K562 (cell line): ENCODE data around the gene SENP1. TPM values are rescaled to one million over a fixed set of nuclear protein-coding genes. Genes with fewer than 3 reads are reported as not detected.

ENCODE experiments used
- ATAC-seq: fragments of 200-7000 bp; cut with Tn5 transposase; 3 replicates; pipeline ENCODE4 v1.9.1; 2020; ENCODE audit warnings: moderate library complexity
- BruUV-seq: library from RNA; stranded (reverse); fragments of 400-500 nt; replicated peaks from 2 replicates; lab custom pipeline; 2021; lab: Mats Ljungman, UMichigan
- CTCF ChIA-PET: fragments of 300-600 bp; formaldehyde crosslinking; extraction: SDS; loops from one replicate; lab custom pipeline; 2021; ENCODE audit warnings: low intra/inter-chr PET ratio; lab: Yijun Ruan, JAX
- POLR2A ChIA-PET: fragments of 300-600, 350-650 bp; sonication (Branson Sonifier 250); formaldehyde crosslinking; extraction: SDS; loops from one replicate; lab custom pipeline; 2021; ENCODE audit warnings: antibody characterized with exemption, inconsistent platforms; lab: Yijun Ruan, JAX
- DNase-seq, 4 experiments: peaks; one replicate each; pipeline versions ENCODE4 v3.0.0 to v3.0.0-alpha.2; 2011 to 2018; ENCODE audit warnings: low spot score in 3 of 4, mixed read lengths in 3 of 4; ENCODE audit errors: extremely low read depth in 1 of 4
- FAIRE-seq: peaks from 2 replicates; lab custom pipeline; 2011; peaks lifted over from hg19 to GRCh38; lab: Jason Lieb, UNC
- H2AFZ ChIP-seq: 2 replicates; pipeline ENCODE4 v1.6.0; 2011; ENCODE audit warnings: low read depth, low read length, control low read depth, inconsistent platforms
- H3K27ac ChIP-seq: fragments of 200-600 bp; 3 replicates; pipeline ENCODE4 v1.8.0; 2011; ENCODE audit warnings: low read depth, mild to moderate bottlenecking, control low read depth, inconsistent platforms, low read length, moderate library complexity, mixed read lengths; ENCODE audit errors: extremely low read depth
- H3K27me3 ChIP-seq, 2 experiments: fragments of 300-600 bp in 1 of 2; 2 replicates in 1 of 2; 3 replicates in 1 of 2; pipeline versions ENCODE4 v1.6.0 to v1.8.0; 2011; ENCODE audit warnings: inconsistent platforms in 2 of 2, low read length in 2 of 2, mild to moderate bottlenecking in 1 of 2, mixed read lengths in 1 of 2, moderate library complexity in 1 of 2; ENCODE audit not compliant: control insufficient read depth in 2 of 2, insufficient read depth in 2 of 2
- H3K36me3 ChIP-seq: fragments of 300-600 bp; 3 replicates; pipeline ENCODE4 v1.8.0; 2011; ENCODE audit warnings: mild to moderate bottlenecking, low read length, inconsistent platforms; ENCODE audit not compliant: control insufficient read depth, insufficient read depth
- H3K4me1 ChIP-seq, 2 experiments: fragments of 200-600 bp in 1 of 2; replicated peaks in 1 of 2; 2 replicates in 1 of 2; 3 replicates in 1 of 2; pipeline versions ENCODE4 v1.5.1 to v1.8.0; 2011; ENCODE audit warnings: inconsistent platforms in 2 of 2, low read length in 2 of 2, mild to moderate bottlenecking in 1 of 2, mixed read lengths in 1 of 2, moderate library complexity in 1 of 2; ENCODE audit not compliant: control insufficient read depth in 2 of 2, insufficient read depth in 2 of 2
- H3K4me2 ChIP-seq: 2 replicates; pipeline ENCODE4 v1.6.1; 2011; ENCODE audit warnings: low read length, control low read depth, inconsistent platforms, mixed read lengths; ENCODE audit not compliant: insufficient read depth
- H3K4me3 ChIP-seq: fragments of 200-600 bp; sonication (generic), shearing (Covaris generic); 2 replicates; pipeline ENCODE4 v1.5.1; 2016; ENCODE audit warnings: control low read depth, inconsistent platforms
- H3K79me2 ChIP-seq: fragments of 200-600 bp; 3 replicates; pipeline ENCODE4 v1.8.0; 2011; ENCODE audit warnings: low read length, inconsistent platforms; ENCODE audit not compliant: control insufficient read depth, insufficient read depth
- H3K9ac ChIP-seq, 2 experiments: 2 replicates each; pipeline versions ENCODE4 v1.6.0 to v1.6.1; 2011; ENCODE audit warnings: low read depth in 2 of 2, low read length in 2 of 2, control low read depth in 1 of 2, inconsistent platforms in 1 of 2, mild to moderate bottlenecking in 1 of 2, mixed read lengths in 1 of 2; ENCODE audit not compliant: insufficient read depth in 1 of 2
- H3K9me1 ChIP-seq: one replicate; pipeline ENCODE4 v1.6.0; 2011; ENCODE audit warnings: inconsistent platforms, mild to moderate bottlenecking, low read length, moderate library complexity; ENCODE audit not compliant: control insufficient read depth, insufficient read depth
- H3K9me3 ChIP-seq: replicated peaks from 2 replicates; pipeline ENCODE4 v1.5.1; 2011; ENCODE audit warnings: low read depth, low read length, inconsistent platforms; ENCODE audit not compliant: control insufficient read depth, insufficient read depth
- H4K20me1 ChIP-seq: replicated peaks from 2 replicates; pipeline ENCODE4 v1.6.1; 2011; ENCODE audit warnings: low read length, inconsistent platforms, mixed read lengths; ENCODE audit not compliant: control insufficient read depth, insufficient read depth
- CBX1 ChIP-seq: sonication (generic); IDR thresholded peaks from 2 replicates; pipeline ENCODE4 v1.6.1; 2016; ENCODE audit warnings: antibody characterized with exemption, low read depth, mild to moderate bottlenecking
- CSDE1 ChIP-seq, 2 experiments: fragments of 450-650 bp; IDR thresholded peaks; 2 replicates each; pipeline ENCODE4 v1.6.1; 2016; ENCODE audit warnings: mild to moderate bottlenecking in 1 of 2
- ELF2 ChIP-seq: fragments of 250-450 bp; sonication (Bioruptor Pico); IDR thresholded peaks from 2 replicates; pipeline ENCODE4 v1.5.0; 2021; ENCODE audit warnings: mild to moderate bottlenecking
- EP300 ChIP-seq: IDR thresholded peaks from 2 replicates; pipeline ENCODE4 v1.6.1; 2012; ENCODE audit warnings: low read length, improper control_type of control experiment
- HMG20A ChIP-seq: fragments of 450-650 bp; formaldehyde crosslinking; conservative IDR thresholded peaks from 2 replicates; pipeline ENCODE4 v1.4.0; 2020; ENCODE audit warnings: mild to moderate bottlenecking, mixed read lengths
- ILF3 ChIP-seq: fragments of 450-650 bp; IDR thresholded peaks from 2 replicates; pipeline ENCODE4 v1.6.1; 2018; ENCODE audit warnings: antibody characterized with exemption, mild to moderate bottlenecking, moderate library complexity, borderline replicate concordance
- MCM2 ChIP-seq: fragments of 450-650 bp; IDR thresholded peaks from 2 replicates; pipeline ENCODE4 v1.6.1; 2017; ENCODE audit warnings: low read depth, mild to moderate bottlenecking
- MCM5 ChIP-seq: fragments of 450-650 bp; IDR thresholded peaks from 2 replicates; pipeline ENCODE4 v1.6.1; 2016; ENCODE audit warnings: low read depth
- NFATC3 ChIP-seq: fragments of 450-650 bp; IDR thresholded peaks from 2 replicates; pipeline ENCODE4 v1.6.1; 2017; ENCODE audit warnings: mild to moderate bottlenecking
- PHF20 ChIP-seq: fragments of 450-650 bp; IDR thresholded peaks from 2 replicates; pipeline ENCODE4 v1.6.1; 2018; ENCODE audit not compliant: partially characterized antibody
- PYGO2 ChIP-seq: fragments of 450-650 bp; IDR thresholded peaks from 2 replicates; pipeline ENCODE4 v1.6.1; 2016; ENCODE audit warnings: mild to moderate bottlenecking, missing genetic modification characterization, moderate library complexity, missing compliant biosample characterization
- RBM34 ChIP-seq: fragments of 200-400 bp; formaldehyde crosslinking; IDR thresholded peaks from 2 replicates; pipeline ENCODE4 v1.6.1; 2018; ENCODE audit warnings: low read length, borderline replicate concordance; ENCODE audit not compliant: insufficient read depth
- RFX7 ChIP-seq: fragments of 250-450 bp; sonication (Bioruptor Pico); IDR thresholded peaks from 2 replicates; pipeline ENCODE4 v1.5.1; 2021; ENCODE audit warnings: mild to moderate bottlenecking
- SNRNP70 ChIP-seq: fragments of 200-400 bp; formaldehyde crosslinking; optimal IDR thresholded peaks from 2 replicates; pipeline ENCODE3; 2017; ENCODE audit warnings: low read depth, low read length
- XRCC3 ChIP-seq: fragments of 450-650 bp; IDR thresholded peaks from 2 replicates; pipeline ENCODE4 v1.6.1; 2017; ENCODE audit warnings: mild to moderate bottlenecking, moderate library complexity
- ZNF282 ChIP-seq: sonication (generic); formaldehyde crosslinking; IDR thresholded peaks from 2 replicates; pipeline ENCODE4 v1.8.1; 2023; ENCODE audit warnings: missing genetic modification reagents
- WGBS: fragments of 100-300 bp; shearing (Covaris generic); methylation state at CpG from one replicate; pipeline ENCODE4 v1.1.6; 2016; ENCODE audit warnings: low coverage, mixed read lengths; ENCODE audit not compliant: insufficient coverage; ENCODE audit errors: missing lambda C conversion rate; 5-methylcytosine and 5-hydroxymethylcytosine counted together
- in situ Hi-C: fragments of 300-500 bp; cut with MboI; formaldehyde crosslinking; loops from 4 replicates; pipeline ENCODE4 v1.15.0; 2018; ENCODE audit warnings: inconsistent platforms, mixed read lengths
- intact Hi-C: fragments of 100-400 bp; cut with micrococcal nuclease; formaldehyde crosslinking; loops from 2 replicates; pipeline ENCODE4 v1.14.2; 2022
- polyA plus RNA-seq, 8 experiments: library from polyadenylated mRNA; depleted of rRNA in 4 of 8; stranded (reverse) in 5 of 8; unstranded in 3 of 8; fragments of >200 nt; fragmentation: Nextera tagmentation in 2 of 8; fragmentation: Illumina TruSeq in 1 of 8; extraction: Ambion mirVana in 2 of 8; extraction: Trizol in 1 of 8; gene quantifications; 2 replicates each; pipeline versions ENCODE4 v1.2.1 to v1.2.3, GENCODE V29; 2011 to 2014; ENCODE audit warnings: inconsistent platforms in 1 of 8, missing spikeins in 1 of 8
- total RNA-seq, 7 experiments: library from RNA; depleted of rRNA in 6 of 7; stranded (reverse); fragments of >200 nt in 6 of 7; fragmentation: Illumina TruSeq in 2 of 7; extraction: Trizol in 2 of 7; gene quantifications; 2 replicates each; pipeline versions ENCODE4 v1.2.1 to v1.2.3, GENCODE V29; 2011 to 2021; ENCODE audit warnings: low replicate concordance in 1 of 7
- TF ChIP-seq, protein P1 (sequence below): fragments of 450-650 bp; conservative IDR thresholded peaks from 2 replicates; pipeline ENCODE4 v1.6.1; 2016; ENCODE audit warnings: missing genetic modification characterization, low read depth, mild to moderate bottlenecking, control low read depth, missing compliant biosample characterization
- TF ChIP-seq, protein P2 (sequence below): fragments of 250-450 bp; sonication (Bioruptor Pico); IDR thresholded peaks from 2 replicates; pipeline ENCODE4 v1.8.0; 2022; ENCODE audit warnings: inconsistent platforms, mild to moderate bottlenecking, moderate library complexity, borderline replicate concordance
- TF ChIP-seq, protein P3 (sequence below): fragments of 150-350 bp; IDR thresholded peaks from 2 replicates; pipeline ENCODE4 v1.6.1; 2014; ENCODE audit warnings: low read depth, mild to moderate bottlenecking, low read length, borderline replicate concordance

The SENP1 gene
- total and polyA plus RNA-seq, 9 of the 15 experiments (the other 6 are each of a cell fraction or from before 2014, with no cell fraction given) = 15.5 to 59.0 (median 36.3) TPM

DNA sequence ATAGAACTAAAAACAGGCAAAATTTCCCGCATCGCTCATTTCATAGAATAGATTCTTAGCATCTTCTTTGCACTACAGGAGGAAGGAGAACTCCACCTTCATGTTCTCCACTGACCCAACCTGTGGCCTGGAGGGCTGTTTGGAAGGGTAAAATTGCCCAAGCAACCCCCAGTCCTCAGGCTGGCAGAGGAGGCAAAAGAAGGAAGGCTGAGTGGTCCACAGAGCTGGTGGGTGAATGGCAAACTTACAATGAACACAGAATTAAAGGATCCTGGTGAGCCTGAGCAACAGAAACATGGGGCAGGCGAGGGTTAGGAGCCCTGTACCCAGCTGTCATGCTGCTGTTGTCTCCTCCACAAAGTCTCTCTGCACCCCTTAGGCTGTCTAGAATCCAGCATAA is 25.1 kb downstream of the SENP1 start (continued):
- TF ChIP-seq, protein P1, sequence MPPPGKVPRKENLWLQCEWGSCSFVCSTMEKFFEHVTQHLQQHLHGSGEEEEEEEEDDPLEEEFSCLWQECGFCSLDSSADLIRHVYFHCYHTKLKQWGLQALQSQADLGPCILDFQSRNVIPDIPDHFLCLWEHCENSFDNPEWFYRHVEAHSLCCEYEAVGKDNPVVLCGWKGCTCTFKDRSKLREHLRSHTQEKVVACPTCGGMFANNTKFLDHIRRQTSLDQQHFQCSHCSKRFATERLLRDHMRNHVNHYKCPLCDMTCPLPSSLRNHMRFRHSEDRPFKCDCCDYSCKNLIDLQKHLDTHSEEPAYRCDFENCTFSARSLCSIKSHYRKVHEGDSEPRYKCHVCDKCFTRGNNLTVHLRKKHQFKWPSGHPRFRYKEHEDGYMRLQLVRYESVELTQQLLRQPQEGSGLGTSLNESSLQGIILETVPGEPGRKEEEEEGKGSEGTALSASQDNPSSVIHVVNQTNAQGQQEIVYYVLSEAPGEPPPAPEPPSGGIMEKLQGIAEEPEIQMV = no peak
- TF ChIP-seq PYGO2 (no peak), SNRNP70 (no peak), ELF2 (CRISPR knock-in tag) (no peak), CSDE1 (IDR thresholded peaks at IDR 0.05) (no peak)

DNA sequence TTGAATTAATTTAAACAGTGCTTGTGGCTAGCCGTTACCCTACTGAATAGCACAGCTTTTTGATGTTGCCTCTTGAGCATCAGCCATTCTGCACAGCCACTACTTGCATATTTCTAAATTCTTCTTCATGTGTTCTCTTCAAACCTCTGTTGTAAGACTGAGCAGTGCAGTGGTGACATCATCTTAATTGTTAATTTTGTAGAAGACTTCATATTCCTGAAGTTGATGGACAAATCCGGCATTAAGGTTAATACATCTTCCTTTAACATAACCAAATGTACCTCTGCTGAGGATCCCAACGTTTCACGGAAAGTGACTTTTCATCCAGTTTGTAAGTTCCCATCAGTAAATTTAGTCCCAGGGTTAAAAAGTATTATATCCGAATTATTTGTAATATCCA is 25.6 kb downstream of the SENP1 start:
- Histone ChIP-seq H3K9me3 (no peaks in the 10 kb centered on the region), H3K9me1 (no peaks in the 10 kb centered on the region), H3K27me3 (no peaks in the 10 kb centered on the region), H3K27ac (no peak overlapping the region), H2AFZ (no peak overlapping the region), H3K4me3 (no peak overlapping the region), H3K4me2 (no peak overlapping the region), H3K4me1 (no peaks in the 10 kb centered on the region), H3K79me2 (no peaks in the 10 kb centered on the region), H3K36me3 (peaks cover 58% of the 10 kb centered on the region), H4K20me1 (no peaks in the 10 kb centered on the region), H3K9ac (no peak overlapping the region)
- ATAC-seq = no peak
- FAIRE-seq = no peak
- intact Hi-C loops (no loop called here), in situ Hi-C loops (no loop called here)
- ChIA-PET POLR2A (no interaction called here), CTCF (no interaction called here)
- DNase-seq = no peak
- WGBS = 94% methylated on average over 5 of the region's 5 CpGs
- BruUV-seq = no TSS peak
- TF ChIP-seq MCM5 = no peak
- TF ChIP-seq, protein P2, sequence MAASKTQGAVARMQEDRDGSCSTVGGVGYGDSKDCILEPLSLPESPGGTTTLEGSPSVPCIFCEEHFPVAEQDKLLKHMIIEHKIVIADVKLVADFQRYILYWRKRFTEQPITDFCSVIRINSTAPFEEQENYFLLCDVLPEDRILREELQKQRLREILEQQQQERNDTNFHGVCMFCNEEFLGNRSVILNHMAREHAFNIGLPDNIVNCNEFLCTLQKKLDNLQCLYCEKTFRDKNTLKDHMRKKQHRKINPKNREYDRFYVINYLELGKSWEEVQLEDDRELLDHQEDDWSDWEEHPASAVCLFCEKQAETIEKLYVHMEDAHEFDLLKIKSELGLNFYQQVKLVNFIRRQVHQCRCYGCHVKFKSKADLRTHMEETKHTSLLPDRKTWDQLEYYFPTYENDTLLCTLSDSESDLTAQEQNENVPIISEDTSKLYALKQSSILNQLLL (CRISPR knock-in tag) = no peak
- no peak for TF ChIP-seq NFATC3
- no peak for TF ChIP-seq PHF20
- no peak for TF ChIP-seq ZNF282 (CRISPR knock-in tag)
- TF ChIP-seq RFX7 (CRISPR knock-in tag) = no peak
- TF ChIP-seq HMG20A (CRISPR knock-in tag) = no peak
- TF ChIP-seq MCM2 = no peak
- TF ChIP-seq CBX1 = no peak
- no peak for TF ChIP-seq EP300
- TF ChIP-seq RBM34 = no peak
- TF ChIP-seq, protein P3, sequence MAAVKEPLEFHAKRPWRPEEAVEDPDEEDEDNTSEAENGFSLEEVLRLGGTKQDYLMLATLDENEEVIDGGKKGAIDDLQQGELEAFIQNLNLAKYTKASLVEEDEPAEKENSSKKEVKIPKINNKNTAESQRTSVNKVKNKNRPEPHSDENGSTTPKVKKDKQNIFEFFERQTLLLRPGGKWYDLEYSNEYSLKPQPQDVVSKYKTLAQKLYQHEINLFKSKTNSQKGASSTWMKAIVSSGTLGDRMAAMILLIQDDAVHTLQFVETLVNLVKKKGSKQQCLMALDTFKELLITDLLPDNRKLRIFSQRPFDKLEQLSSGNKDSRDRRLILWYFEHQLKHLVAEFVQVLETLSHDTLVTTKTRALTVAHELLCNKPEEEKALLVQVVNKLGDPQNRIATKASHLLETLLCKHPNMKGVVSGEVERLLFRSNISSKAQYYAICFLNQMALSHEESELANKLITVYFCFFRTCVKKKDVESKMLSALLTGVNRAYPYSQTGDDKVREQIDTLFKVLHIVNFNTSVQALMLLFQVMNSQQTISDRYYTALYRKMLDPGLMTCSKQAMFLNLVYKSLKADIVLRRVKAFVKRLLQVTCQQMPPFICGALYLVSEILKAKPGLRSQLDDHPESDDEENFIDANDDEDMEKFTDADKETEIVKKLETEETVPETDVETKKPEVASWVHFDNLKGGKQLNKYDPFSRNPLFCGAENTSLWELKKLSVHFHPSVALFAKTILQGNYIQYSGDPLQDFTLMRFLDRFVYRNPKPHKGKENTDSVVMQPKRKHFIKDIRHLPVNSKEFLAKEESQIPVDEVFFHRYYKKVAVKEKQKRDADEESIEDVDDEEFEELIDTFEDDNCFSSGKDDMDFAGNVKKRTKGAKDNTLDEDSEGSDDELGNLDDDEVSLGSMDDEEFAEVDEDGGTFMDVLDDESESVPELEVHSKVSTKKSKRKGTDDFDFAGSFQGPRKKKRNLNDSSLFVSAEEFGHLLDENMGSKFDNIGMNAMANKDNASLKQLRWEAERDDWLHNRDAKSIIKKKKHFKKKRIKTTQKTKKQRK = no peak
- no peak for TF ChIP-seq XRCC3
- no peak for TF ChIP-seq ILF3
